SU-DHL-6 (cell line): ENCODE measurements around the gene AANAT.

Experiments used
- H2AFZ ChIP-seq: fragments of 200-600 bp; sonication (generic); 2 replicates; pipeline ENCODE4 v1.6.1; 2014; ENCODE audit warnings: low read depth, mild to moderate bottlenecking, moderate library complexity, mixed read lengths, antibody characterized with exemption, low read length; ENCODE audit not compliant: severe bottlenecking
- H3F3A ChIP-seq: fragments of 200-600 bp; shearing (Covaris generic); 2 replicates; pipeline ENCODE4 v1.6.0; 2016; ENCODE audit warnings: antibody characterized with exemption, mild to moderate bottlenecking; ENCODE audit not compliant: insufficient read depth
- H3K27ac ChIP-seq: fragments of 200-600 bp; sonication (generic); 2 replicates; pipeline ENCODE4 v1.5.1; 2016; ENCODE audit warnings: low read depth, mild to moderate bottlenecking, low read length, moderate library complexity, mixed read lengths
- H3K27me3 ChIP-seq: fragments of 200-600 bp; sonication (generic), shearing (Covaris generic); 2 replicates; pipeline ENCODE4 v1.6.0; 2014; ENCODE audit warnings: mild to moderate bottlenecking, low read length
- H3K36me3 ChIP-seq: fragments of 200-600 bp; sonication (generic); 2 replicates; pipeline ENCODE4 v1.6.1; 2014; ENCODE audit warnings: mild to moderate bottlenecking, low read length, mixed read lengths
- H3K4me2 ChIP-seq: fragments of 300-600, 200-600 bp; shearing (Covaris generic), sonication (generic); 2 replicates; pipeline ENCODE4 v1.6.0; 2014; ENCODE audit warnings: low read length, low read depth, mild to moderate bottlenecking; ENCODE audit not compliant: poor library complexity, severe bottlenecking
- H3K4me3 ChIP-seq: fragments of 200-600 bp; sonication (generic); 2 replicates; pipeline ENCODE4 v1.5.1; 2014; ENCODE audit warnings: antibody characterized with exemption, low read length, mild to moderate bottlenecking, mixed read lengths; ENCODE audit not compliant: insufficient read depth, poor library complexity, severe bottlenecking
- H3K79me2 ChIP-seq: fragments of 200-600 bp; sonication (generic); 2 replicates; pipeline ENCODE4 v1.6.1; 2014; ENCODE audit warnings: mild to moderate bottlenecking, low read length, moderate library complexity; ENCODE audit not compliant: insufficient read depth
- H3K9ac ChIP-seq: fragments of 200-600 bp; sonication (generic); 2 replicates; pipeline ENCODE4 v1.7.0; 2014; ENCODE audit warnings: mild to moderate bottlenecking, low read length
- H3K9me2 ChIP-seq: fragments of 200-600 bp; sonication (generic); replicated peaks from 2 replicates; pipeline ENCODE4 v1.6.1; 2014; ENCODE audit warnings: low read length; ENCODE audit not compliant: insufficient read depth
- H3K9me3 ChIP-seq: fragments of 200-600 bp; sonication (generic); 2 replicates; pipeline ENCODE4 v1.6.1; 2014; ENCODE audit warnings: low read length, mixed read lengths; ENCODE audit not compliant: insufficient read depth
- H4K20me1 ChIP-seq: fragments of 200-600 bp; sonication (generic); 2 replicates; pipeline ENCODE4 v1.6.1; 2014; ENCODE audit warnings: low read depth, mild to moderate bottlenecking, antibody characterized with exemption, low read length, moderate library complexity, mixed read lengths
- EZH2phosphoT487 ChIP-seq: fragments of 200-600 bp; sonication (generic), shearing (Covaris generic); conservative IDR thresholded peaks from 2 replicates; pipeline ENCODE4 v1.6.1; 2018; ENCODE audit warnings: mild to moderate bottlenecking, antibody characterized with exemption, low read length, moderate library complexity, mixed read lengths
- TF ChIP-seq, protein P1 (sequence below): fragments of 200-600 bp; sonication (generic); IDR thresholded peaks from one replicate; pipeline ENCODE4 v1.5.1; 2017; ENCODE audit warnings: antibody characterized with exemption, mild to moderate bottlenecking, low read length, moderate library complexity; ENCODE audit not compliant: insufficient read depth, poor library complexity, severe bottlenecking

Gene AANAT

DNA sequence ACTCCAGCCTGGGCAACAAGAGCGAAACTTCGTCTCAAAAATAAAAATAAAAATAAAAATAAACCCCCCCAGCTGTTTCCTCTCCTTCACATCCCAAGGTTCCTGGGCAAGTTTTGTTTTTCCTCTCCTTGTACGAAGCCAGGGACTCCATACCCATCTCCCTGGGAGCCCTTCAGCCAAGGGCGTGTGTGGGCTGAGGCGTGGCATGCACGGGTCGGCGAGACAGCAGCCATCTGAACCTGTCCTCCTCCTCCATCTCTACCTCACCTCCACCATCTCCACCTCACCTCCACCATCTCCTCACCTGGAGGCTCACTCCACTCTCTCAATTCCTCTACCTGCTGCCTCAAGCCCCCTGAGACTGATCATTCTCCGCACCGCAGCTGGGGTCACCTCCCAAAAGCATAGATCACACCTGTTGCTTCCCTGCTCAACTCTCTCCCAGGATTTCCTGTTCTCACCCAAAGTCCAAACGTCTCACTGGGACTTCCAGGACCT, 16.9 kb downstream of the AANAT start:
- Histone ChIP-seq H3K9me2 (no peaks in the 10 kb centered on the region), H3K4me2 (no peak overlapping the region), H3K27ac (peak overlapping the region; percentile 70), H3K27me3 (no peaks in the 10 kb centered on the region), H3K36me3 (no peaks in the 10 kb centered on the region), H3K9me3 (no peaks in the 10 kb centered on the region), H3K79me2 (no peaks in the 10 kb centered on the region), H4K20me1 (no peaks in the 10 kb centered on the region), H3F3A (peaks cover 47% of the 10 kb centered on the region), H3K9ac (peak overlapping the region; percentile 9; the same call in 1 of the 2 replicates), H2AFZ (no peak overlapping the region), H3K4me3 (no peak overlapping the region)
- no peak for TF ChIP-seq EZH2phosphoT487
- TF ChIP-seq, protein P1, sequence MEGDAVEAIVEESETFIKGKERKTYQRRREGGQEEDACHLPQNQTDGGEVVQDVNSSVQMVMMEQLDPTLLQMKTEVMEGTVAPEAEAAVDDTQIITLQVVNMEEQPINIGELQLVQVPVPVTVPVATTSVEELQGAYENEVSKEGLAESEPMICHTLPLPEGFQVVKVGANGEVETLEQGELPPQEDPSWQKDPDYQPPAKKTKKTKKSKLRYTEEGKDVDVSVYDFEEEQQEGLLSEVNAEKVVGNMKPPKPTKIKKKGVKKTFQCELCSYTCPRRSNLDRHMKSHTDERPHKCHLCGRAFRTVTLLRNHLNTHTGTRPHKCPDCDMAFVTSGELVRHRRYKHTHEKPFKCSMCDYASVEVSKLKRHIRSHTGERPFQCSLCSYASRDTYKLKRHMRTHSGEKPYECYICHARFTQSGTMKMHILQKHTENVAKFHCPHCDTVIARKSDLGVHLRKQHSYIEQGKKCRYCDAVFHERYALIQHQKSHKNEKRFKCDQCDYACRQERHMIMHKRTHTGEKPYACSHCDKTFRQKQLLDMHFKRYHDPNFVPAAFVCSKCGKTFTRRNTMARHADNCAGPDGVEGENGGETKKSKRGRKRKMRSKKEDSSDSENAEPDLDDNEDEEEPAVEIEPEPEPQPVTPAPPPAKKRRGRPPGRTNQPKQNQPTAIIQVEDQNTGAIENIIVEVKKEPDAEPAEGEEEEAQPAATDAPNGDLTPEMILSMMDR = no peak

GRCh38 chr17:76485569-76485968, 18.2 kb downstream of the AANAT start:
- peak overlapping the region; percentile 26; the same call in 1 of the 2 replicates for H3K9ac ChIP-seq
- H3K27me3 ChIP-seq = no peaks in the 10 kb centered on the region
- H3K79me2 ChIP-seq = no peaks in the 10 kb centered on the region
- peak overlapping the region; percentile 5 for H2AFZ ChIP-seq
- peak overlapping the region; percentile 42 for H3K4me2 ChIP-seq
- no peaks in the 10 kb centered on the region for H3K9me2 ChIP-seq
- peaks cover 43% of the 10 kb centered on the region for H3F3A ChIP-seq
- H3K36me3 ChIP-seq = no peaks in the 10 kb centered on the region
- H4K20me1 ChIP-seq = no peaks in the 10 kb centered on the region
- no peaks in the 10 kb centered on the region for H3K9me3 ChIP-seq
- no peak for TF ChIP-seq EZH2phosphoT487
- TF ChIP-seq, protein P1 = no peak
- H3K4me3 ChIP-seq = no peak overlapping the region
- peak overlapping the region; percentile 84 for H3K27ac ChIP-seq

- no peak overlapping the region for H3K27ac ChIP-seq
- no peak overlapping the region for H3K4me3 ChIP-seq
- H3K9ac ChIP-seq = no peak overlapping the region
- no peaks in the 10 kb centered on the region for H3K36me3 ChIP-seq
- no peaks in the 10 kb centered on the region for H3K9me3 ChIP-seq
- H3K27me3 ChIP-seq = no peaks in the 10 kb centered on the region
- TF ChIP-seq, protein P1 = no peak
- no peak for TF ChIP-seq EZH2phosphoT487
- H3K4me2 ChIP-seq = no peak overlapping the region
- no peaks in the 10 kb centered on the region for H4K20me1 ChIP-seq
- peaks cover 35% of the 10 kb centered on the region for H3F3A ChIP-seq
- no peaks in the 10 kb centered on the region for H3K9me2 ChIP-seq
- H3K79me2 ChIP-seq = no peaks in the 10 kb centered on the region
- H2AFZ ChIP-seq = no peak overlapping the region
Measured at GRCh38 chr17:76487451-76488192, 20.2 kb downstream of the AANAT start.
